ENCODE data around the gene CIP2A.

CIP2A gene

GRCh38 chr3:108511055-108511454 is 78.2 kb downstream of the CIP2A start:
- Histone ChIP-seq H3K27me3 (ENCODE audit: control insufficient read depth, low read length) (no peaks in the 10 kb centered on the region), H3K9me2 (replicated peaks; ENCODE audit: control insufficient read depth, low read length) (no peaks in the 10 kb centered on the region; the same call in 1 of the 2 replicates), H3K9me3 (ENCODE audit: control insufficient read depth, insufficient read depth, low read length) (no peaks in the 10 kb centered on the region), H3K4me2 (ENCODE audit: low read length) (no peak overlapping the region), H3K4me3 (ENCODE audit: low read length) (no peak overlapping the region), H3K27ac (ENCODE audit: low read depth, low read length) (no peak overlapping the region), H3F3A (ENCODE audit: control insufficient read depth, insufficient read depth) (no peaks in the 10 kb centered on the region), H3K79me2 (ENCODE audit: control insufficient read depth, low read length) (no peaks in the 10 kb centered on the region), H3K4me1 (ENCODE audit: control insufficient read depth, low read length) (no peaks in the 10 kb centered on the region), H4K20me1 (ENCODE audit: control insufficient read depth, insufficient read depth, low read depth, low read length) (no peaks in the 10 kb centered on the region), H3K36me3 (ENCODE audit: control insufficient read depth, low read length) (no peaks in the 10 kb centered on the region)
- no peak for TF ChIP-seq EZH2phosphoT487 (IDR thresholded peaks at IDR 0.05; ENCODE audit: borderline replicate concordance, low read length)
- TF ChIP-seq CTCF (IDR thresholded peaks at IDR 0.05; ENCODE audit: low read depth, low read length, poor library complexity, severe bottlenecking) = no peak

GRCh38 chr3:108510496-108510895 is 78.7 kb downstream of the CIP2A start, which contains the start of gene MYH15:
TSS of gene MYH15 (minus strand) at chr3:108510596. CDS start at chr3:108510530, 66 bp downstream.
- H3K4me1 ChIP-seq (ENCODE audit: control insufficient read depth, low read length) = no peaks in the 10 kb centered on the region
- no peak within 1 kb of the TSS for H3K27ac ChIP-seq (ENCODE audit: low read depth, low read length)
- no peaks in the 10 kb centered on the region for H4K20me1 ChIP-seq (ENCODE audit: control insufficient read depth, insufficient read depth, low read depth, low read length)
- H3K27me3 ChIP-seq (ENCODE audit: control insufficient read depth, low read length) = no peaks in the 10 kb centered on the region
- no peaks in the 10 kb centered on the region for H3F3A ChIP-seq (ENCODE audit: control insufficient read depth, insufficient read depth)
- H3K9me2 ChIP-seq (replicated peaks; ENCODE audit: control insufficient read depth, low read length) = no peaks in the 10 kb centered on the region; the same call in 1 of the 2 replicates
- H3K79me2 ChIP-seq (ENCODE audit: control insufficient read depth, low read length) = no peaks in the 10 kb centered on the region
- no peak within 1 kb of the TSS for H3K4me2 ChIP-seq (ENCODE audit: low read length)
- no peak within 1 kb of the TSS for H3K4me3 ChIP-seq (ENCODE audit: low read length)
- TF ChIP-seq EZH2phosphoT487 (IDR thresholded peaks at IDR 0.05; ENCODE audit: borderline replicate concordance, low read length) (no peak), CTCF (IDR thresholded peaks at IDR 0.05; ENCODE audit: low read depth, low read length, poor library complexity, severe bottlenecking) (no peak)
- no peaks in the 10 kb centered on the region for H3K9me3 ChIP-seq (ENCODE audit: control insufficient read depth, insufficient read depth, low read length)
- H3K36me3 ChIP-seq (ENCODE audit: control insufficient read depth, low read length) = no peaks in the 10 kb centered on the region

GRCh38 chr3:108509871-108510270 is 79.4 kb downstream of the CIP2A start:
- Histone ChIP-seq H3K4me1 (ENCODE audit: control insufficient read depth, low read length) (no peaks in the 10 kb centered on the region), H4K20me1 (ENCODE audit: control insufficient read depth, insufficient read depth, low read depth, low read length) (no peaks in the 10 kb centered on the region), H3K27me3 (ENCODE audit: control insufficient read depth, low read length) (no peaks in the 10 kb centered on the region), H3K79me2 (ENCODE audit: control insufficient read depth, low read length) (no peaks in the 10 kb centered on the region), H3F3A (ENCODE audit: control insufficient read depth, insufficient read depth) (no peaks in the 10 kb centered on the region), H3K4me3 (ENCODE audit: low read length) (no peak overlapping the region), H3K4me2 (ENCODE audit: low read length) (no peak overlapping the region), H3K27ac (ENCODE audit: low read depth, low read length) (no peak overlapping the region), H3K9me3 (ENCODE audit: control insufficient read depth, insufficient read depth, low read length) (no peaks in the 10 kb centered on the region), H3K9me2 (replicated peaks; ENCODE audit: control insufficient read depth, low read length) (no peaks in the 10 kb centered on the region; the same call in 1 of the 2 replicates), H3K36me3 (ENCODE audit: control insufficient read depth, low read length) (no peaks in the 10 kb centered on the region)
- TF ChIP-seq CTCF (IDR thresholded peaks at IDR 0.05; ENCODE audit: low read depth, low read length, poor library complexity, severe bottlenecking) (no peak), EZH2phosphoT487 (IDR thresholded peaks at IDR 0.05; ENCODE audit: borderline replicate concordance, low read length) (no peak)
